Activated naive CD4-positive, alpha-beta T cell treated with anti-CD3 and anti-CD28 coated beads, Interleukin-2, amount 50 U/mL, for 24 hours (primary cell): Measurements from ENCODE around the gene LAMC1.

ENCODE experiments used
- H3K27ac Mint-ChIP-seq: one replicate; pipeline ENCODE4 v1.8.0; 2021; ENCODE audit warnings: mild to moderate bottlenecking, mixed read lengths
- H3K27me3 Mint-ChIP-seq: one replicate; pipeline ENCODE4 v1.8.0; 2021; ENCODE audit warnings: mixed read lengths
- H3K36me3 Mint-ChIP-seq: one replicate; pipeline ENCODE4 v1.8.0; 2021; ENCODE audit warnings: mixed read lengths
- H3K4me1 Mint-ChIP-seq: one replicate; pipeline ENCODE4 v1.8.0; 2021; ENCODE audit warnings: mixed read lengths
- H3K4me3 Mint-ChIP-seq: one replicate; pipeline ENCODE4 v1.8.0; 2021; ENCODE audit warnings: mild to moderate bottlenecking, mixed read lengths
- H3K9me3 Mint-ChIP-seq: one replicate; pipeline ENCODE4 v1.8.0; 2021; ENCODE audit warnings: mixed read lengths

LAMC1 gene

DNA sequence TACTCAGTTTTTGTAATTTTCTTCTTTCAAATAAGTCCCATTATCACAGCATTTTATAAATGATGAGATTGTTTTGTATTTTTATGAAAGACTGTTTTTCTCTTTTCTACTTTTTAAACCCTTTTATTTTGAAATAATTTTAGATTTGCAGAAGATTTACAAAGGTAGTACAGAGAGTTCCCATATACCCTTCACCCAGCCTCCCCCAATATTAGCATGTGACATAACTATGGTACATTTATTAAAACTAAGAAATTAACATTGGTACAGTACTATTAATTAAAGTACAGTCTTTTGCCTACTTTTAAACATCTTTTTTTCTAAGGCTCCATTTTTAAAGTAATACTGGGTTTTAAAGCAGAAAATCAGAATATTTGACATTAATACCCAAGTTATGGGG, 127.2 kb downstream of the LAMC1 start:
- no peaks in the 10 kb centered on the region for H3K9me3 Mint-ChIP-seq
- peaks cover 6% of the 10 kb centered on the region for H3K27me3 Mint-ChIP-seq
- H3K27ac Mint-ChIP-seq, result no peak overlapping the region
- no peaks in the 10 kb centered on the region for H3K4me1 Mint-ChIP-seq
- no peak overlapping the region for H3K4me3 Mint-ChIP-seq
- no peaks in the 10 kb centered on the region for H3K36me3 Mint-ChIP-seq

DNA sequence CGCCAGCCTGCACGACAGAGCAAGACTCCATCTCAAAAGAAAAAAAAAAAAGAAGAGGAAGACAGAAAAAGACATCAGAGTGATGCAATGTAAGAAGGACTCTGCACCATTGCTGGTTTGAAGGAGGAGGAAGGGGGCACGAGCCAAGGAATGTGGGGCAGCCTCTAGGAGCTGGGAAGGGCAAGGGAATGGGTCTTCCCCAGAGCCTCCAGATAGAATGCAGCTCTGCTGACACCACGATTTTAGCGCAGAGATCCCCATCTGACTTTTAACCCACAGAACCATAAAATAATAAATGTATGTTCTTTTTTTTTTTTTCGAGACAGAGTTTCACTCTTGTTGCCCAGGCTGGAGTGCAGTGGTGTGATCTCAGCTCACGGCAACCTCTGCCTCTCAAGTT, 129.0 kb downstream of the LAMC1 start:
- no peaks in the 10 kb centered on the region for H3K9me3 Mint-ChIP-seq
- peaks cover 6% of the 10 kb centered on the region for H3K27me3 Mint-ChIP-seq
- no peak overlapping the region for H3K27ac Mint-ChIP-seq

GRCh38 chr1:183155939-183156338, 132.7 kb downstream of the LAMC1 start:
- peaks cover 6% of the 10 kb centered on the region for H3K27me3 Mint-ChIP-seq
- H3K4me3 Mint-ChIP-seq, result no peak overlapping the region
- H3K27ac Mint-ChIP-seq, result no peak overlapping the region
- no peaks in the 10 kb centered on the region for H3K4me1 Mint-ChIP-seq
- no peaks in the 10 kb centered on the region for H3K9me3 Mint-ChIP-seq
- H3K36me3 Mint-ChIP-seq, result no peaks in the 10 kb centered on the region

More for the DNA sequence above, 129.0 kb downstream of the LAMC1 start:
- H3K36me3 Mint-ChIP-seq, result no peaks in the 10 kb centered on the region
- no peaks in the 10 kb centered on the region for H3K4me1 Mint-ChIP-seq
- no peak overlapping the region for H3K4me3 Mint-ChIP-seq

DNA sequence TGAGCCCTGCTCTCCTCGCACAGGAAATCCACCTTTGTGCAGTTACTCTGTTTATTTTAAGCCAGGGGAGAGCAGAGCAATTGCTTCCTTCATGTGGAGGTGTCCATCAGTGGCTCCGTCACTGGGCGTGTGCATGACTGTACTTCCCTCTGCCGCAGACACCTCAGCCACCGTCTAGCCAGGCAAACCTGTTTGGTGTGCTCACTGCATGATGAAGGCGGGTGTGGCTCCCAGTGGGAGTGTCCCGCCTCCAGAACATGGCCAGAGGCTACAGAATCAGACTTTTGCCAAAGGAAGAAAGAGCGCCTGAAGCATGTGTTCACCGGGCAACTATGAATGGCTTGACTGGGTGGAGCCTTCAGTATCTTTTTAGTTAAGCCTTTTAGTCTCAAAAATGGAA, 136.7 kb downstream of the LAMC1 start:
- H3K9me3 Mint-ChIP-seq, result no peaks in the 10 kb centered on the region
- H3K36me3 Mint-ChIP-seq, result no peaks in the 10 kb centered on the region
- H3K4me1 Mint-ChIP-seq, result no peaks in the 10 kb centered on the region

DNA sequence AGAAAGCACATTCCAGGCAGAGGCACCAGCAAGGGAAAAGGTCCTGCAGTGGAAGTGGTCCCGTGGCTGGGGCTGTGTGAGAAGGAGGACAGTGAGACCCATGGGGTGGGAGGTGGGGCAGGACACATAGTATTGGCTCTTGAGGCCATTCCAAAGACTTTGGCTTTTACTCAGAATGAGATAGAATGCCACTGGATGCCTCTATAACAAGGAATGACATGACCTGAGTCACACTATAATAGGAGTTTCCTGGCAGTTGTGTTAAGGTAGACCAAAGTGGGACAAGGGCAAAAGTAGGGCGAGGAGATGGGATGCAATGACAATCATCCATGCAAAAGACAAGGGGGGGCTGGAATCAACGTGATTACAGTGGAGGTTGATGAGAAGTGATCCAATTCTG, 138.2 kb downstream of the LAMC1 start:
- Mint-ChIP-seq H3K27me3 (no peaks in the 10 kb centered on the region), H3K4me1 (no peaks in the 10 kb centered on the region), H3K4me3 (no peak overlapping the region), H3K27ac (no peak overlapping the region), H3K9me3 (no peaks in the 10 kb centered on the region), H3K36me3 (no peaks in the 10 kb centered on the region)

More for the DNA sequence above, 136.7 kb downstream of the LAMC1 start:
- no peak overlapping the region for H3K27ac Mint-ChIP-seq
- H3K4me3 Mint-ChIP-seq, result no peak overlapping the region
- H3K27me3 Mint-ChIP-seq, result no peaks in the 10 kb centered on the region

- no peaks in the 10 kb centered on the region for H3K4me1 Mint-ChIP-seq
- no peaks in the 10 kb centered on the region for H3K9me3 Mint-ChIP-seq
- H3K4me3 Mint-ChIP-seq, result no peak overlapping the region
- H3K27ac Mint-ChIP-seq, result no peak overlapping the region
- H3K27me3 Mint-ChIP-seq, result no peaks in the 10 kb centered on the region
- no peaks in the 10 kb centered on the region for H3K36me3 Mint-ChIP-seq
Measured at GRCh38 chr1:183163316-183163715, 140.1 kb downstream of the LAMC1 start.

- Mint-ChIP-seq H3K27me3 (no peaks in the 10 kb centered on the region), H3K36me3 (no peaks in the 10 kb centered on the region), H3K4me3 (no peak overlapping the region), H3K27ac (no peak overlapping the region), H3K4me1 (no peaks in the 10 kb centered on the region), H3K9me3 (no peaks in the 10 kb centered on the region)
Measured at GRCh38 chr1:183164340-183164739, 141.1 kb downstream of the LAMC1 start.

GRCh38 chr1:183164963-183165362, 141.7 kb downstream of the LAMC1 start:
- H3K9me3 Mint-ChIP-seq, result no peaks in the 10 kb centered on the region
- H3K4me3 Mint-ChIP-seq, result no peak overlapping the region
- no peak overlapping the region for H3K27ac Mint-ChIP-seq
- no peaks in the 10 kb centered on the region for H3K4me1 Mint-ChIP-seq
- H3K36me3 Mint-ChIP-seq, result no peaks in the 10 kb centered on the region
- H3K27me3 Mint-ChIP-seq, result no peaks in the 10 kb centered on the region

DNA sequence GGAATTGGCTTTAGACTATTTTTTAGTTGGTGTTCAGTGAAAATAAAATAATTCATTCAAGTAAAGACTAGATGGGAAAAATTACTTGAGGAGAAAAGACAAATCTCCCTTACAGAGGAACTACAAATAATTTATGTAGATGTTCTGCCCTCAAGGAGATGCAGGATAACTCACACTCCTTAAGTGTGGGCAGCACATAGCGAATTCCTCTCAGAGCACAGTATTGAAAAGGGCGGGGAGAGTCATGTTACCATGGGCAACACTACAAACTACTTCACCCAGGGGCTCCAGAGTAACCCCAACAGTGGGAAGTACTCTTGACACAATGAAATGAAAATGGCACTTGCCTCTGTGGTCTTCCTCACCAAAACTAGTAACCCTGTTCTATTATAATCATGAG, 142.2 kb downstream of the LAMC1 start:
- Mint-ChIP-seq H3K9me3 (no peaks in the 10 kb centered on the region), H3K4me1 (no peaks in the 10 kb centered on the region), H3K4me3 (no peak overlapping the region), H3K36me3 (no peaks in the 10 kb centered on the region), H3K27ac (no peak overlapping the region), H3K27me3 (no peaks in the 10 kb centered on the region)

- Mint-ChIP-seq H3K4me3 (no peak overlapping the region), H3K27me3 (no peaks in the 10 kb centered on the region), H3K36me3 (no peaks in the 10 kb centered on the region), H3K9me3 (no peaks in the 10 kb centered on the region), H3K27ac (no peak overlapping the region), H3K4me1 (no peaks in the 10 kb centered on the region)
Measured at GRCh38 chr1:183166454-183166853, 143.2 kb downstream of the LAMC1 start.

DNA sequence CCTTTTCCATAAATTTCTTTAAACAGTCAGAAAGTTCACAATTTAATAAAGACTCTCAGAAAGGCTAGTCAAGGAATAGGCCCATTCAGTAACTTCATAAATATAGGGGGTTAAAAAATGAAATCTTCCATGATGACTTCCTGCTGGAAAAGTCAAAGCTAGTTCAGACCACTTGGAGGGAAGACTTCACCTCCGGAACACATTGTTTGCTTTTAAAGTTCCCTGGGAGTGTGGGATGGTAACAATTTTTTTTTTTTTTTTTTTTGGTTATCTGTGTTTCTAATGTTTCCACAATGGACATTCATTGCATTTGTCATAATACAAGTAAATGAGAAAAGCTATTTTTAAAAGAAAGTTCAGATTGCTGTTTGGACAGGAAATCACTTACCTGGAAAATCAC, 144.5 kb downstream of the LAMC1 start:
- no peaks in the 10 kb centered on the region for H3K27me3 Mint-ChIP-seq
- no peak overlapping the region for H3K4me3 Mint-ChIP-seq
- no peaks in the 10 kb centered on the region for H3K36me3 Mint-ChIP-seq
- H3K9me3 Mint-ChIP-seq, result no peaks in the 10 kb centered on the region
- no peak overlapping the region for H3K27ac Mint-ChIP-seq
- H3K4me1 Mint-ChIP-seq, result no peaks in the 10 kb centered on the region

GRCh38 chr1:183168308-183168707, 145.1 kb downstream of the LAMC1 start:
- Mint-ChIP-seq H3K27ac (no peak overlapping the region), H3K27me3 (no peaks in the 10 kb centered on the region), H3K4me1 (no peaks in the 10 kb centered on the region), H3K4me3 (no peak overlapping the region), H3K36me3 (no peaks in the 10 kb centered on the region), H3K9me3 (no peaks in the 10 kb centered on the region)

- Mint-ChIP-seq H3K27me3 (no peaks in the 10 kb centered on the region), H3K27ac (no peak overlapping the region), H3K36me3 (no peaks in the 10 kb centered on the region), H3K4me3 (no peak overlapping the region), H3K4me1 (no peaks in the 10 kb centered on the region), H3K9me3 (no peaks in the 10 kb centered on the region)
Measured at GRCh38 chr1:183173828-183174227, 150.6 kb downstream of the LAMC1 start.

DNA sequence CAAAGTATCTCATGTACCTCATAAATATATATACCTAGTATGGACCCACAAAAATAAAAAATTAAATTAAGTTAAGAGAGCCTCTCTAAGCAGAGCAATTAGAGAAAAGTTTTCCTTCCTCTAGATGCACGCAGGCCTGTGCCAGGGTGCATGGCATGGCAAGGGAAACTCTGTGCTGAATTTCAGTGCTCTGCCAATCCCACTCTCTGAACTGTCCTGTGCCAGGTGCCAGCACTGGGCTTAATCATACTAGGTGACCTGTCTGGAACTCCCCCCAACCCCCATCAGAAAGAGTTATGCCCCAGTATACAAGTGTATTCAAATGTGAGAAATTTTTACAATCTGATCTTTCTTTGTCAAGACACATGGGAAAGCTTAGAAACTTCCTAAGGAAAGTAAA, 152.4 kb downstream of the LAMC1 start:
- Mint-ChIP-seq H3K36me3 (no peaks in the 10 kb centered on the region), H3K27ac (no peak overlapping the region), H3K27me3 (no peaks in the 10 kb centered on the region), H3K9me3 (no peaks in the 10 kb centered on the region), H3K4me1 (peaks cover 5% of the 10 kb centered on the region), H3K4me3 (no peak overlapping the region)

DNA sequence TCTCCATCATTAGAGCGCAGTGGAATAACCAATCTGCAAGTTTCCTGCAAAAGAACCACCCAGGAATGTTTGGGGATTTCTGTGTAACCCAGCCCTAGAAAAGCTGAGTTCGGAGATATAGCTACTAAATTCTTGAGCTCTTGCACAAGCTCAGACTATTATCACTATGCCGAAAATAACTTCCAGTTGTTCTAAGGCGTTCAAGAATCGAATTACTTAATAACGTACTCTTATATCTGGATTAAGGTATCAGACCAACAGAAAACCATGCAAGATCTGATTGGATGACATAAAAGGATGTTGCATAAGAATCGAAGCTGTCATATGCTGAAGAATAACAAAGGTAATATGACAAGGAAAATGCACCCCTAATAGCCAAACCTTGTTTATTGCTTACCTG, 155.3 kb downstream of the LAMC1 start:
- no peak overlapping the region for H3K27ac Mint-ChIP-seq
- H3K4me3 Mint-ChIP-seq, result no peak overlapping the region
- H3K27me3 Mint-ChIP-seq, result no peaks in the 10 kb centered on the region
- H3K36me3 Mint-ChIP-seq, result no peaks in the 10 kb centered on the region
- H3K9me3 Mint-ChIP-seq, result no peaks in the 10 kb centered on the region
- peaks cover 10% of the 10 kb centered on the region for H3K4me1 Mint-ChIP-seq

GRCh38 chr1:183179033-183179432, 155.8 kb downstream of the LAMC1 start:
- H3K4me3 Mint-ChIP-seq, result no peak overlapping the region
- no peak overlapping the region for H3K27ac Mint-ChIP-seq
- peaks cover 1% of the 10 kb centered on the region for H3K27me3 Mint-ChIP-seq
- H3K4me1 Mint-ChIP-seq, result peaks cover 10% of the 10 kb centered on the region
- H3K36me3 Mint-ChIP-seq, result no peaks in the 10 kb centered on the region
- no peaks in the 10 kb centered on the region for H3K9me3 Mint-ChIP-seq

GRCh38 chr1:183180218-183180617, 157.0 kb downstream of the LAMC1 start:
- no peaks in the 10 kb centered on the region for H3K9me3 Mint-ChIP-seq
- no peak overlapping the region for H3K27ac Mint-ChIP-seq
- H3K27me3 Mint-ChIP-seq, result peaks cover 1% of the 10 kb centered on the region
- no peak overlapping the region for H3K4me3 Mint-ChIP-seq
- H3K36me3 Mint-ChIP-seq, result no peaks in the 10 kb centered on the region
- H3K4me1 Mint-ChIP-seq, result peaks cover 10% of the 10 kb centered on the region
